ENCODE data around the gene MRI1. TPM values are rescaled to one million over a fixed set of nuclear protein-coding genes. Genes with fewer than 3 reads are reported as not detected.

The MRI1 gene
- total and polyA plus RNA-seq, 4 donors: 5.8 to 66.5 (median 35.1) TPM

DNA sequence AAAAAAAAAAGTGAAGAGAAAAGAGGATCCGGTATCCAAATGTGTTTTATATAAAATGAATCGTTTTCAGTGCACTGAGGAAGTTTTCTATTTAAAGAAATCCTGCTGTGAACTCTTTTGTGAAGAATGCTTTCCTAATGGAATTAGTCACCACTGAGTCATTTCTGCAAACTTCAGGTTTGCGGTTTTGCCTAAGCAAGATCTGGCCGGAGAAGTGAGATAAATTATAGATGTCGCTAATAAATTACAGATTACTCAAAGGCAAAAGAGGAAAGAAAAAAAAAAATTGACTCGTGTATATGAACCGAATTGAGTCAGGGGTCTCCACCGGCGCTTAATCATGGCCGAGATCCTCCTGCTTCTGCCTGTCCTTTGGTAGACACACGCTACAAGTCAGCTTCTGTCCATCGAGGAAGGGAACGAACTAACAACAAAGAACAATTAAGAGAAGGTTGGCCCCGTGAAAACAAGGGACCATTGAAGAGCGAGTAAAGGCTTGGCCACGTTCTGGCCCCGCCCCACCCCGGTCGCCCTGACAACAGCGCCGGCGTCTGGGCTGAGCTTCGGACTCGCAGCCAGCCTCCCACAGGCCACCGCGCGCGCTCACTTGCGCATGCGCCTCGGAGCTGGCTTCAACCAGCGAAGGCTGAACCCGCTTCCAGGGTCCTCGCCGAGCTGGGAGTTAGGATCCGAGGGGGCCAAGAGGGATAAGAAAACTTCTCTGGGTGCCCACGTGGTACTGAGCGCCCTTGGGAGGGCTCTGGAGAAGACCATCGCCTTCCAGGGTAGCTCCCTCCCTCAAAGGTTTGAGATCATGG, 33.0 kb upstream of the MRI1 start:
- H3K27ac ChIP-seq (ENCODE audit: low read depth in 1 of 2, low read length in 2 of 2): peak overlapping the region; percentile 90 to 97
- H3K4me1 ChIP-seq (ENCODE audit: control insufficient read depth in 1 of 2, insufficient read depth in 2 of 2, low read length in 2 of 2): no peaks in the 10 kb centered on the region
- peak; percentile 97 to 98 for DNase-seq
- H3K4me3 ChIP-seq (ENCODE audit: low read length in 2 of 2): peak overlapping the region; percentile 44 to 75
- ATAC-seq (ENCODE audit: low FRiP score): peak; percentile 98
- H3K27me3 ChIP-seq (ENCODE audit: control insufficient read depth in 1 of 2, insufficient read depth in 2 of 2, low read length in 1 of 2): no peaks in the 10 kb centered on the region
- no peaks in the 10 kb centered on the region for H3K36me3 ChIP-seq (ENCODE audit: control insufficient read depth in 1 of 2, insufficient read depth in 2 of 2, low read length in 1 of 2)
- intact Hi-C loops (cut with DNase I): loop anchor here in 1 of 2 donors (5.0 kb wide), 1 partner anchor 51 kb away; no protein-coding TSS in a partner anchor
- H3K9me3 ChIP-seq (ENCODE audit: control insufficient read depth, low read length): no peaks in the 10 kb centered on the region
- 0% methylated on average over 39 of the region's 39 CpGs for whole genome bisulfite sequencing, 2 donors

DNA sequence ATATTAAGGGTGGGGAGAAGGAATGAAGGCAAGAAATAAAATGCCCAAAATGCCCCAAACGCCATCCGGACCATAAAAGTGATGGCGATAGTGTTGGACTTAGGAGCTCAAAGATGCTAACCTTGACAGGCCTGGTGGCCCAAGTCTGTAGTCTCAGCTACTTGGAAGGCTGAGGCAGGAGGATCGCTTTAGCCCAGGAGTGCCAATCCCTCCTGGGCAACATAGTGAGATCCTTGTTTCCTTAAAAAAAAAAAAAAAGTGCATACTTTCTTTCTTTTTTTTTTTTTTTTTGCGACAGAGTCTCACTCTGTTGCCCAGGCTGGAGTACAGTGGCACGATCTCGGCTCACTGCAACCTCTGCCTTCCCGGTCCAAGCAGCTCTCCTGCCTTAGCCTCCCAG, 32.0 kb upstream of the MRI1 start:
- no peak for DNase-seq
- intact Hi-C loops (cut with DNase I): loop anchor here in 1 of 2 donors (5.0 kb wide), 1 partner anchor 50 kb away; no protein-coding TSS in a partner anchor

DNA sequence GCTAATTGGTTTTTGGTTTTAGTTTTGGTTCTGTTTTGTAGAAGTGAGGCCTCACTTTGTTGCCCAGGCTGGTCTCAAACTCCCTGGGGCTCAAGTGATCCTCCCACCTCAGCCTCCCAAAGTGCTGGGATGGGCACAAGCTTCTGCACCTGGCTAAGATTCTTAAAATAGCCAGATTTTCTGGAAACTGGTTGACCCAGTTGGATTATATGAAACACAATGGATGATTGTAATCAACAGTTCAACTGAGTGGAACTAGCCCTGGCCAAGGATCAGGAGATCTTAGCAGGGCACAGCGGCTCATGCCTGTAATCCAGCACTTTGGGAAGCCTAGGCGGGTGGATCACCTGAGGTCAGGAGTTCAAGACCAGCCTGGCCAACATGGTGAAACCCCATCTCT, 29.6 kb upstream of the MRI1 start:
- ATAC-seq (ENCODE audit: low FRiP score): no peak
- WGBS, 2 donors: 96 to 100% methylated on average over 2 of the region's 2 CpGs
- no peak for DNase-seq
- H3K4me3 ChIP-seq (ENCODE audit: low read length in 2 of 2): no peak overlapping the region
- H3K4me1 ChIP-seq (ENCODE audit: control insufficient read depth in 1 of 2, insufficient read depth in 2 of 2, low read length in 2 of 2): no peaks in the 10 kb centered on the region
- no peak overlapping the region for H3K27ac ChIP-seq (ENCODE audit: low read depth in 1 of 2, low read length in 2 of 2)
- no peaks in the 10 kb centered on the region for H3K36me3 ChIP-seq (ENCODE audit: control insufficient read depth in 1 of 2, insufficient read depth in 2 of 2, low read length in 1 of 2)
- H3K27me3 ChIP-seq (ENCODE audit: control insufficient read depth in 1 of 2, insufficient read depth in 2 of 2, low read length in 1 of 2): no peaks in the 10 kb centered on the region
- no peaks in the 10 kb centered on the region for H3K9me3 ChIP-seq (ENCODE audit: control insufficient read depth, low read length)
- intact Hi-C loops (cut with DNase I): loop anchor here in 1 of 2 donors (5.0 kb wide), 1 partner anchor 48 kb away; no protein-coding TSS in a partner anchor

More for the DNA sequence above, 32.0 kb upstream of the MRI1 start:
- Histone ChIP-seq H3K27me3 (ENCODE audit: control insufficient read depth in 1 of 2, insufficient read depth in 2 of 2, low read length in 1 of 2) (no peaks in the 10 kb centered on the region), H3K36me3 (ENCODE audit: control insufficient read depth in 1 of 2, insufficient read depth in 2 of 2, low read length in 1 of 2) (no peaks in the 10 kb centered on the region), H3K9me3 (ENCODE audit: control insufficient read depth, low read length) (no peaks in the 10 kb centered on the region), H3K27ac (ENCODE audit: low read depth in 1 of 2, low read length in 2 of 2) (no peak overlapping the region), H3K4me1 (ENCODE audit: control insufficient read depth in 1 of 2, insufficient read depth in 2 of 2, low read length in 2 of 2) (no peaks in the 10 kb centered on the region), H3K4me3 (ENCODE audit: low read length in 2 of 2) (no peak overlapping the region)
- no peak for ATAC-seq (ENCODE audit: low FRiP score)
- WGBS, 2 donors: 61 to 65% methylated on average over 7 to 8 of the region's 8 CpGs

DNA sequence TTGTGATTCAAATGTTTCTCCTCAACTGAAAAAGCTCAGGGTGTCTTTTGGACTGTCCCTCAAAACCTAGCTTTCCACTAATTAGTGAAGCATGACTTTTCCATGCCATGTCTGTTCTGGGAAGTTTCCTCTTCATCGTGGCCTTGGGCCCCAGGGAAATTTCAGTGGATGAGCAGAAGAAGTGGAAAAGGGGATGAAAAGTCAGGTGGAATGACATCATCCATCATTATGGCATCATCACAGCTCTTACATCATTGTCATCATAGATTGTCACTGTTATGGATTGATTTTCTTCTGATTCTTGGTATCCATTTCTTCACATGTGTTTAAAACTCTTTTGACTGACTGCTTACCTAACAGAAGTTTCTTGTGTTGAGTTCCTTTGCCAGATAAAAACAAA, 26.2 kb upstream of the MRI1 start:
- no peaks in the 10 kb centered on the region for H3K36me3 ChIP-seq (ENCODE audit: control insufficient read depth in 1 of 2, insufficient read depth in 2 of 2, low read length in 1 of 2)
- WGBS, 2 donors: 91 to 95% methylated on average over 1 of the region's 1 CpG
- no peaks in the 10 kb centered on the region for H3K27me3 ChIP-seq (ENCODE audit: control insufficient read depth in 1 of 2, insufficient read depth in 2 of 2, low read length in 1 of 2)
- intact Hi-C loops (cut with DNase I): no loop called here
- no peak for ATAC-seq (ENCODE audit: low FRiP score)
- no peak overlapping the region for H3K4me3 ChIP-seq (ENCODE audit: low read length in 2 of 2)
- no peaks in the 10 kb centered on the region for H3K4me1 ChIP-seq (ENCODE audit: control insufficient read depth in 1 of 2, insufficient read depth in 2 of 2, low read length in 2 of 2)
- no peaks in the 10 kb centered on the region for H3K9me3 ChIP-seq (ENCODE audit: control insufficient read depth, low read length)
- no peak for DNase-seq
- H3K27ac ChIP-seq (ENCODE audit: low read depth in 1 of 2, low read length in 2 of 2): no peak overlapping the region

DNA sequence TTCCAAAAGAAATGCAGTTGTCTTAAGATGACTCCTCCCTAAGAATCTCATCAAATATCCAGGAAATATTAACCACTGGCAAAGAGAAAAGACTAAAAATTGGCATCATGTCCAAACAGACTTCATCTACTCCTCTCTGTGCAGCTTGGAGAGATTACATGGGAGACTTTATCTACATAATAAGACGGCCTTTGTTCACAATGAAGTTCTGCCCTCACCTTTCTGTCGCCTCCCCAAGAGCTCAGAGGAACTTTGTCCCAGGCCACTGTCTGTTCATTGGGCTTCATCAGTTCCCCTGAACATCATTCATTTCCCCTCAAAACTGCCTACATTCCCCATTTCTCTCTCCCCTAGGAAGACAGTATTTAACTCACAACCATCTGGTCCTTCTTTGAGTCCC, 22.4 kb upstream of the MRI1 start:
- Histone ChIP-seq H3K4me1 (ENCODE audit: control insufficient read depth in 1 of 2, insufficient read depth in 2 of 2, low read length in 2 of 2) (no peaks in the 10 kb centered on the region), H3K36me3 (ENCODE audit: control insufficient read depth in 1 of 2, insufficient read depth in 2 of 2, low read length in 1 of 2) (no peaks in the 10 kb centered on the region), H3K27ac (ENCODE audit: low read depth in 1 of 2, low read length in 2 of 2) (no peak overlapping the region), H3K27me3 (ENCODE audit: control insufficient read depth in 1 of 2, insufficient read depth in 2 of 2, low read length in 1 of 2) (no peaks in the 10 kb centered on the region), H3K4me3 (ENCODE audit: low read length in 2 of 2) (no peak overlapping the region), H3K9me3 (ENCODE audit: control insufficient read depth, low read length) (no peaks in the 10 kb centered on the region)
- 94% methylated on average over 2 of the region's 2 CpGs for WGBS, 2 donors
- ATAC-seq (ENCODE audit: low FRiP score) (no peak), DNase-seq (no peak)
- intact Hi-C loops (cut with DNase I): no loop called here

DNA sequence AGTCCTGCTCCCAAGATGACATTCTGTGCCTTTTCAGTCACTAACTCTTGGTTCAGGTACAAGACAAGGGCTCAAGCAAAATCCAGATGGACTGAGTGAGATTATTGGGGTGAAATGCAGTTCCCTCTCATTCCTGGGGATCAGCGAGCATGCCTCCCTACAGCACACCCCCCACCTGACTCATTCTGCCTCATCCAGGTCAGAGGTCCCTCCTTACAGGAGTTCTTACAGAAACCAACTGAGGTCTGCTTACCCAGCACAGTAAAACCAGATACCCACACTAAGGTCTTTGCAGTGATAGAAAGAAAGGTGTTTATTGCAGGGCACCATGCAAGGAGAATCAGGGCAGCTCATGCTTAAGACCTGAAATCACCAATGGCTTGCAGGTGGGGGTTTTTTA, 21.6 kb upstream of the MRI1 start:
- no peak overlapping the region for H3K4me3 ChIP-seq (ENCODE audit: low read length in 2 of 2)
- no peak for ATAC-seq (ENCODE audit: low FRiP score)
- 92 to 100% methylated on average over 1 of the region's 1 CpG for WGBS, 2 donors
- no peak for DNase-seq
- no peaks in the 10 kb centered on the region for H3K4me1 ChIP-seq (ENCODE audit: control insufficient read depth in 1 of 2, insufficient read depth in 2 of 2, low read length in 2 of 2)
- no peaks in the 10 kb centered on the region for H3K27me3 ChIP-seq (ENCODE audit: control insufficient read depth in 1 of 2, insufficient read depth in 2 of 2, low read length in 1 of 2)
- no peaks in the 10 kb centered on the region for H3K9me3 ChIP-seq (ENCODE audit: control insufficient read depth, low read length)
- H3K36me3 ChIP-seq (ENCODE audit: control insufficient read depth in 1 of 2, insufficient read depth in 2 of 2, low read length in 1 of 2): no peaks in the 10 kb centered on the region
- no peak overlapping the region for H3K27ac ChIP-seq (ENCODE audit: low read depth in 1 of 2, low read length in 2 of 2)
- intact Hi-C loops (cut with DNase I): no loop called here

DNA sequence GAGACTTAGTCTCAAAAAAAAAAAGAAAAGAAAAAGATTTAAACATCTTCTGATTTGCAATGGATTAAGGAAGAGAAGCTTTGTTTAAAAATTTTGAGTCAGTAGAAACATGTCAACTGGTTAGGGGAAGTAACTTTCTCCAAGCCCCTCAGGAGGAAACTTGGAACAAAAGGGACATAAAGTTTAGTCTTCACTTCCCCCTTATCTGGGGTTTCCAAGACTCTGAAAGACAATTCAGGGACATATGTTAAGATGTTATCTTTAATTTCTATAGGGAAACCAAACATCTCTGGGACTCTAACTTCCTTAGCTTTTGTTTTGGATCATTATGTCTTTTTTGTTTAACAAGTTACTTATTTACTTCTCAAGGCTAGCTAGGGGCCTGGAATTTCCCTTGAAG, 20.1 kb upstream of the MRI1 start:
- Histone ChIP-seq H3K27ac (ENCODE audit: low read depth in 1 of 2, low read length in 2 of 2) (no peak overlapping the region), H3K4me3 (ENCODE audit: low read length in 2 of 2) (no peak overlapping the region), H3K4me1 (ENCODE audit: control insufficient read depth in 1 of 2, insufficient read depth in 2 of 2, low read length in 2 of 2) (peaks cover 0 to 2% of the 10 kb centered on the region in 2 donors), H3K9me3 (ENCODE audit: control insufficient read depth, low read length) (no peaks in the 10 kb centered on the region), H3K27me3 (ENCODE audit: control insufficient read depth in 1 of 2, insufficient read depth in 2 of 2, low read length in 1 of 2) (no peaks in the 10 kb centered on the region), H3K36me3 (ENCODE audit: control insufficient read depth in 1 of 2, insufficient read depth in 2 of 2, low read length in 1 of 2) (no peaks in the 10 kb centered on the region)
- DNase-seq (no peak), ATAC-seq (ENCODE audit: low FRiP score) (no peak)
- intact Hi-C loops (cut with DNase I): no loop called here

DNA sequence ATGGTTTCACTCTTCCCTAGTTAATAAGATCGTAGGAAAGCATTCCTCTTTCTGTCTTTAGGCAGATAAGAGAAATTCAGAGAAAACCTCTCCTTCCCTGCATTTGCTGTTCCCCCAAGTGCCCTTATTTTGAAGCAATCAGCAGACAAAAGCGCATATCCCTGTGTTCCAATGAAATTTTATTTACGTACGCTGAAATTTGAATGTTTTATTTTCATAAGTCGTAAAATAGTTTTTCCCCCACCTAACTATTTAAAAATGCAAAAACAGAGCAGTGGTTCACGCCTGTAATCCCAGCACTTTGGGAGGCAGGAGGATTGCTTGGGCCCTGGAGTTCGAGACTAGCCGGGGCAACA, 17.2 kb upstream of the MRI1 start:
- Histone ChIP-seq H3K4me3 (ENCODE audit: low read length in 2 of 2) (no peak overlapping the region), H3K9me3 (ENCODE audit: control insufficient read depth, low read length) (no peaks in the 10 kb centered on the region), H3K4me1 (ENCODE audit: control insufficient read depth in 1 of 2, insufficient read depth in 2 of 2, low read length in 2 of 2) (peaks cover 0 to 2% of the 10 kb centered on the region in 2 donors), H3K36me3 (ENCODE audit: control insufficient read depth in 1 of 2, insufficient read depth in 2 of 2, low read length in 1 of 2) (no peaks in the 10 kb centered on the region), H3K27ac (ENCODE audit: low read depth in 1 of 2, low read length in 2 of 2) (peak overlapping the region in 1 of 2 donors; percentile 8), H3K27me3 (ENCODE audit: control insufficient read depth in 1 of 2, insufficient read depth in 2 of 2, low read length in 1 of 2) (no peaks in the 10 kb centered on the region)
- ATAC-seq (ENCODE audit: low FRiP score) (no peak), DNase-seq (no peak)
- 82 to 83% methylated on average over 8 of the region's 8 CpGs for WGBS, 2 donors
- intact Hi-C loops (cut with DNase I): no loop called here

DNA sequence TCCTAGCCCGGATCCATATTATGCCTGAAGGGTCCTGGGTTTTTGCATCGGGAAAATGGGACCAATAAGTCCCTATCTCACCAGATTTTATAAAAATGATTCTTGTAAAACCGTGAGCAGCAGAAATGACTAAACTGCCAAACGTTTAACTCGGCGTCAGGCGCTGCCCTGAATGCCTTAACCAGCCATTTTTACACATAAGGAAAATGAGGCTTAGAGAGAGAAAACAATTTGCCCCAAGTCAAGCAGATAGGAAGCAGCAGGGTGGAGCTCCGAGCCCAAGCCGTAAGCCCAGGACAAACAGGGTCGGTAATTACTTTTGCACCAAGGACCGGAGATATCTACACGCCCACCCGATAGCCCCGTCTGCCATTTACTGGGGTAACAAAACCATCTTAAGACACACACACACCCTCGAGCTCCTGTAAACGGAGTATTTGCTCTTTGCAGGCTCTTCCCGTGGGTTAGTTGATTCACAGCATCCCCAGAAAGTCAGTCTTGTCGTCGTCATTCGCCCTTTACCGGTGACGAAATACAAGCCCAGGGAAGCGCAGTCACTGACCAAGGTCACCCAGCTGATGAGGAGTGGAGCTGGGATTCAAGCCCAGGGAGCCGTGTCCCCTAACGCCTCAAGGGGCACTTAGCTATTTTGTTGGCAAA, 16.0 kb upstream of the MRI1 start:
- intact Hi-C loops (cut with DNase I): no loop called here
- no peaks in the 10 kb centered on the region for H3K27me3 ChIP-seq (ENCODE audit: control insufficient read depth in 1 of 2, insufficient read depth in 2 of 2, low read length in 1 of 2)
- no peak for DNase-seq
- H3K4me1 ChIP-seq (ENCODE audit: control insufficient read depth in 1 of 2, insufficient read depth in 2 of 2, low read length in 2 of 2): peaks cover 0 to 2% of the 10 kb centered on the region in 2 donors
- H3K4me3 ChIP-seq (ENCODE audit: low read length in 2 of 2): peak overlapping the region; percentile 56 to 62
- 2% methylated on average over 25 of the region's 25 CpGs for WGBS, 2 donors
- no peak for ATAC-seq (ENCODE audit: low FRiP score)
- H3K36me3 ChIP-seq (ENCODE audit: control insufficient read depth in 1 of 2, insufficient read depth in 2 of 2, low read length in 1 of 2): peaks cover 0 to 2% of the 10 kb centered on the region in 2 donors
- H3K27ac ChIP-seq (ENCODE audit: low read depth in 1 of 2, low read length in 2 of 2): peak overlapping the region; percentile 31 to 64
- H3K9me3 ChIP-seq (ENCODE audit: control insufficient read depth, low read length): no peaks in the 10 kb centered on the region

Measured in aorta (tissue), 5 donors.